ENCODE results near the gene KPNB1.

DNA sequence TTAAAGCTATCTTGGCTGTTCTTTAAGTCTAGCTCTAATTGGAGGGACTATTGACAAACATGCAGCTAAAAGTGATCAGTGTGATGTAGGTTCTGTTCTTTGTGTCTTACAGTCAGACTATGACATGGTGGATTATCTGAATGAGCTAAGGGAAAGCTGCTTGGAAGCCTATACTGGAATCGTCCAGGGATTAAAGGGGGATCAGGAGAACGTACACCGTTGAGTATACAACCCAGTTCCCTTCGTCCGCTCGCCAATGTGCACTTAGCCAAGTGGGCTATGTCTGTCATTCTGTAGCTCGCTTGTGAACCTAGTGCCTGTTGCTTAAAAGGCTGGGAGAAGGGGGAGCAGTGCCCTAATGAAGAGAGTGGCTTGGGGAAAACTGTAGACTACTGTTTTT lies 28.5 kb downstream of the KPNB1 start:
- TF ChIP-seq, protein P1, sequence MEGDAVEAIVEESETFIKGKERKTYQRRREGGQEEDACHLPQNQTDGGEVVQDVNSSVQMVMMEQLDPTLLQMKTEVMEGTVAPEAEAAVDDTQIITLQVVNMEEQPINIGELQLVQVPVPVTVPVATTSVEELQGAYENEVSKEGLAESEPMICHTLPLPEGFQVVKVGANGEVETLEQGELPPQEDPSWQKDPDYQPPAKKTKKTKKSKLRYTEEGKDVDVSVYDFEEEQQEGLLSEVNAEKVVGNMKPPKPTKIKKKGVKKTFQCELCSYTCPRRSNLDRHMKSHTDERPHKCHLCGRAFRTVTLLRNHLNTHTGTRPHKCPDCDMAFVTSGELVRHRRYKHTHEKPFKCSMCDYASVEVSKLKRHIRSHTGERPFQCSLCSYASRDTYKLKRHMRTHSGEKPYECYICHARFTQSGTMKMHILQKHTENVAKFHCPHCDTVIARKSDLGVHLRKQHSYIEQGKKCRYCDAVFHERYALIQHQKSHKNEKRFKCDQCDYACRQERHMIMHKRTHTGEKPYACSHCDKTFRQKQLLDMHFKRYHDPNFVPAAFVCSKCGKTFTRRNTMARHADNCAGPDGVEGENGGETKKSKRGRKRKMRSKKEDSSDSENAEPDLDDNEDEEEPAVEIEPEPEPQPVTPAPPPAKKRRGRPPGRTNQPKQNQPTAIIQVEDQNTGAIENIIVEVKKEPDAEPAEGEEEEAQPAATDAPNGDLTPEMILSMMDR (IDR thresholded peaks at IDR 0.05; ENCODE audit: control extremely low read depth in 1 of 3, insufficient read depth in 1 of 3, low read depth in 1 of 3, low read length in 3 of 3) = no peak
- TF ChIP-seq SP1 (IDR thresholded peaks at IDR 0.05; ENCODE audit: low read depth, low read length) (no peak), EZH2 (IDR thresholded peaks at IDR 0.05; ENCODE audit: low read depth, low read length, severe bottlenecking) (no peak), POLR2AphosphoS5 (IDR thresholded peaks at IDR 0.05; ENCODE audit: low read depth, low read length) (no peak), ZNF274 (IDR thresholded peaks at IDR 0.05; ENCODE audit: borderline replicate concordance, extremely low read depth, low read length) (no peak), POLR2A (IDR thresholded peaks at IDR 0.05; ENCODE audit: control extremely low read depth in 1 of 2, low read depth in 2 of 2, low read length in 2 of 2) (no peak), FOSL1 (IDR thresholded peaks at IDR 0.05; ENCODE audit: insufficient read depth, low read depth, low read length) (no peak), BCL11A (IDR thresholded peaks at IDR 0.05; ENCODE audit: low read depth in 2 of 2, low read length in 2 of 2) (no peak), MAFK (IDR thresholded peaks at IDR 0.05; ENCODE audit: low read depth, low read length) (no peak), TAF1 (IDR thresholded peaks at IDR 0.05; ENCODE audit: low read depth, low read length) (no peak), NANOG (IDR thresholded peaks at IDR 0.05; ENCODE audit: insufficient read depth, low read depth, low read length, poor library complexity, severe bottlenecking) (no peak)
- TF ChIP-seq, protein P2, sequence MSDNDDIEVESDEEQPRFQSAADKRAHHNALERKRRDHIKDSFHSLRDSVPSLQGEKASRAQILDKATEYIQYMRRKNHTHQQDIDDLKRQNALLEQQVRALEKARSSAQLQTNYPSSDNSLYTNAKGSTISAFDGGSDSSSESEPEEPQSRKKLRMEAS (IDR thresholded peaks at IDR 0.05) = no peak
- TF ChIP-seq, protein P3, sequence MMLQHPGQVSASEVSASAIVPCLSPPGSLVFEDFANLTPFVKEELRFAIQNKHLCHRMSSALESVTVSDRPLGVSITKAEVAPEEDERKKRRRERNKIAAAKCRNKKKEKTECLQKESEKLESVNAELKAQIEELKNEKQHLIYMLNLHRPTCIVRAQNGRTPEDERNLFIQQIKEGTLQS (IDR thresholded peaks at IDR 0.05; ENCODE audit: insufficient read depth, low read depth, low read length) = no peak
